Fibroblast of villous mesenchyme (primary cell): ENCODE results near the gene COMMD8. TPM values are rescaled to one million over a fixed set of nuclear protein-coding genes. Genes with fewer than 3 reads are reported as not detected.

Experiments
- DNase-seq: peaks from one replicate; pipeline ENCODE4 v3.0.0-alpha.2; 2010; ENCODE audit warnings: low read depth
- H3K4me3 ChIP-seq: 2 replicates; pipeline ENCODE4 v1.5.1; 2011; ENCODE audit warnings: low read depth, mild to moderate bottlenecking, low read length
- total RNA-seq: library from RNA; depleted of rRNA; stranded (reverse); fragments of >200 nt; gene quantifications from 2 replicates; pipeline ENCODE4 v1.2.3, GENCODE V29; 2012
- TF ChIP-seq, protein P1 (sequence below): IDR thresholded peaks from 2 replicates; pipeline ENCODE4 v1.5.1; 2012; ENCODE audit warnings: low read depth, mild to moderate bottlenecking, low read length; ENCODE audit not compliant: insufficient read depth

Gene COMMD8
- total RNA-seq, 1 donor: 39.3 TPM

- peak overlapping the region; percentile 82 for H3K4me3 ChIP-seq
- DNase-seq: no peak
- TF ChIP-seq, protein P1, sequence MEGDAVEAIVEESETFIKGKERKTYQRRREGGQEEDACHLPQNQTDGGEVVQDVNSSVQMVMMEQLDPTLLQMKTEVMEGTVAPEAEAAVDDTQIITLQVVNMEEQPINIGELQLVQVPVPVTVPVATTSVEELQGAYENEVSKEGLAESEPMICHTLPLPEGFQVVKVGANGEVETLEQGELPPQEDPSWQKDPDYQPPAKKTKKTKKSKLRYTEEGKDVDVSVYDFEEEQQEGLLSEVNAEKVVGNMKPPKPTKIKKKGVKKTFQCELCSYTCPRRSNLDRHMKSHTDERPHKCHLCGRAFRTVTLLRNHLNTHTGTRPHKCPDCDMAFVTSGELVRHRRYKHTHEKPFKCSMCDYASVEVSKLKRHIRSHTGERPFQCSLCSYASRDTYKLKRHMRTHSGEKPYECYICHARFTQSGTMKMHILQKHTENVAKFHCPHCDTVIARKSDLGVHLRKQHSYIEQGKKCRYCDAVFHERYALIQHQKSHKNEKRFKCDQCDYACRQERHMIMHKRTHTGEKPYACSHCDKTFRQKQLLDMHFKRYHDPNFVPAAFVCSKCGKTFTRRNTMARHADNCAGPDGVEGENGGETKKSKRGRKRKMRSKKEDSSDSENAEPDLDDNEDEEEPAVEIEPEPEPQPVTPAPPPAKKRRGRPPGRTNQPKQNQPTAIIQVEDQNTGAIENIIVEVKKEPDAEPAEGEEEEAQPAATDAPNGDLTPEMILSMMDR: no peak
Observed at GRCh38 chr4:47485768-47486167, 22.3 kb upstream of the COMMD8 start.

- H3K4me3 ChIP-seq: peak within 1 kb of the TSS; percentile 82
- peak; percentile 95 for DNase-seq
- TF ChIP-seq, protein P1: peak; percentile 11
Observed at GRCh38 chr4:47485047-47485692, 21.7 kb upstream of the COMMD8 start, which contains the start of gene ATP10D. Gene ATP10D (plus strand): TSS chr4:47485275. CDS start chr4:47512541, 27,266 bp downstream.

- no peak overlapping the region for H3K4me3 ChIP-seq
- TF ChIP-seq, protein P1: no peak
Observed at GRCh38 chr4:47484168-47484567, 20.7 kb upstream of the COMMD8 start.

DNA sequence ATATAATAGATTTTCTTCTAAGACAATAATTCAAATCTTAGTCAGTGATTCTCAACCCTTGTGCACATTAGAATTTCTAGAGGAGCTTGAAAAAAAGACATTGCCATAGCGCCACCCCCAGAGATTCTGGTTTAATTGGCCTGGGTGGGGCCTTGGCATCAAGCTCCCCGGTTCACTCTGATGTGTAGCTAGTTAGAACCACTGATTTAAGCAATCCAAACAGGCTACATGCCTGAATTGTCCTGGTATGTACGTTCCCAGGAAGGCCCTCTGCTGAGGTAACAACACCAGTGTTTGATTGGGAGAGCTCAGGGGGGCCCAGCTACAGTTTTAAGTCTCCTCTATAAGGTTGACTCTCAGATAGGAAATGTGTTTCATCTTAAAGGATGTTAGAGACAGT lies 20.2 kb upstream of the COMMD8 start:
- TF ChIP-seq, protein P1: no peak
- DNase-seq: no peak
- no peak overlapping the region for H3K4me3 ChIP-seq

More at GRCh38 chr4:47484168-47484567, 20.7 kb upstream of the COMMD8 start:
- no peak for DNase-seq

DNA sequence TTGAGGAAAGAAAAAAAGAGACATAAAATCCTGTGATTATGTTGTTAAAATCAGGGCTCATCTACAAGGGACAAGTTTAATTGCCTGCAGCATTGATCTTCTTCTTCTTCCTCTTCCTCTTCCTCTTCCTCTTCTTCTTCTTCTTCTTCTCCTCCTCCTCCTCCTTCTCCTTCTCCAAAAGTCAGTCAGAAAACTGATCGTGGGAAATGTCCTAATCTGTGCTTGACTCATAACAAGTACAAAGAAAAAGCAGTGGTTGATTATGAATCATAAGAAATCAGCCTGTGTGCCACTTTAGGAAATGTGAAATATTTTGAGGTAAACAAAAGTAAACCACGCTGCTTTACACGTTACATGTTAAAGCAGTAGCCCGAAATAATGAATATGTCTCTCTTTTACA lies 18.8 kb upstream of the COMMD8 start:
- no peak overlapping the region for H3K4me3 ChIP-seq
- peak; percentile 60 for DNase-seq
- TF ChIP-seq, protein P1: no peak

DNA sequence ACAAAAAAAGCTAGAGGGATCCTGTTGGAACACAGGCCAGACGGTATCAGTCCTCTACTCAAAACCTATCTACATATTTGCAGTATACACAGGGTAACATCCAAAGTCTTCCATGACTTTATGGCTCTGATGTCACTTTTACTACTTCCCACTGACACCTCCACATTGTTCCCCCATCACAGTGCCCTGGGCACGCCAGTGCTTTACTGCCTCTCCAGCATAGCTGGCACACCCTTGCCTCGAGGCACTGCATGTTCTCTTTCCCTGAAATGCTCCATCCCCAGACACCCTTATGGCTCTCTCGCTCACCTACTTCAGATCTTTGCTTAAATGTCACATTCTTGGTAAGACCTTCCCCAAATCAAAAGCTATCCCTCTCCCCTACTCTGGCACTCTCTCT lies 15.3 kb upstream of the COMMD8 start:
- no peak overlapping the region for H3K4me3 ChIP-seq

More for the DNA sequence above, 15.3 kb upstream of the COMMD8 start:
- DNase-seq: no peak
- TF ChIP-seq, protein P1: no peak
